MM.1S (cell line): Measurements from ENCODE around the gene NRP2.

Experiments used
- DNase-seq: peaks from one replicate; pipeline ENCODE4 v3.0.0-alpha.2; 2015
- H2AFZ ChIP-seq: fragments of 300-600 bp; sonication (generic); 2 replicates; pipeline ENCODE4 v1.6.0; 2016; ENCODE audit warnings: antibody characterized with exemption, low read length
- H3F3A ChIP-seq: fragments of 300-600 bp; sonication (generic); 2 replicates; pipeline ENCODE4 v1.6.1; 2016; ENCODE audit warnings: mild to moderate bottlenecking, antibody characterized with exemption, low read length, moderate library complexity, mixed read lengths; ENCODE audit not compliant: insufficient read depth
- H3K27ac ChIP-seq: fragments of 300-600 bp; sonication (generic); 2 replicates; pipeline ENCODE4 v1.5.1; 2016; ENCODE audit warnings: mild to moderate bottlenecking, low read length
- H3K27me3 ChIP-seq: fragments of 300-600 bp; sonication (generic); replicated peaks from 2 replicates; pipeline ENCODE4 v1.6.0; 2016; ENCODE audit warnings: low read length; ENCODE audit not compliant: insufficient read depth
- H3K36me3 ChIP-seq: fragments of 300-600 bp; sonication (generic); replicated peaks from 2 replicates; pipeline ENCODE4 v1.6.1; 2016; ENCODE audit warnings: mild to moderate bottlenecking, low read length, mixed read lengths; ENCODE audit not compliant: insufficient read depth
- H3K4me1 ChIP-seq: fragments of 300-600 bp; sonication (generic); 2 replicates; pipeline ENCODE4 v1.6.1; 2016; ENCODE audit warnings: low read length, mixed read lengths
- H3K4me2 ChIP-seq: fragments of 300-600 bp; sonication (generic); 2 replicates; pipeline ENCODE4 v1.6.0; 2016; ENCODE audit warnings: low read depth, low read length
- H3K4me3 ChIP-seq: fragments of 300-600 bp; sonication (generic); 2 replicates; pipeline ENCODE4 v1.5.1; 2016; ENCODE audit warnings: low read length, mixed read lengths
- H3K79me2 ChIP-seq: fragments of 300-600 bp; sonication (generic); 2 replicates; pipeline ENCODE4 v1.6.1; 2016; ENCODE audit warnings: mixed run types, low read length, mixed read lengths
- H3K9ac ChIP-seq: fragments of 300-600 bp; sonication (generic); 2 replicates; pipeline ENCODE4 v1.6.1; 2016; ENCODE audit warnings: low read length, mixed read lengths
- H3K9me2 ChIP-seq: fragments of 300-600 bp; sonication (generic); replicated peaks from 2 replicates; pipeline ENCODE4 v1.6.1; 2016; ENCODE audit warnings: mild to moderate bottlenecking, low read length, mixed read lengths; ENCODE audit not compliant: insufficient read depth
- H3K9me3 ChIP-seq: fragments of 300-600 bp; sonication (generic); replicated peaks from 2 replicates; pipeline ENCODE4 v1.6.1; 2016; ENCODE audit warnings: mild to moderate bottlenecking, low read length, mixed read lengths; ENCODE audit not compliant: insufficient read depth
- H4K20me1 ChIP-seq: fragments of 300-600 bp; sonication (generic); 2 replicates; pipeline ENCODE4 v1.6.1; 2016; ENCODE audit warnings: mild to moderate bottlenecking, low read length, moderate library complexity, mixed read lengths; ENCODE audit not compliant: insufficient read depth
- CTCF ChIP-seq: fragments of 300-600 bp; sonication (generic); IDR thresholded peaks from 2 replicates; pipeline ENCODE4 v1.5.1; 2016; ENCODE audit warnings: antibody characterized with exemption, low read length, mixed read lengths
- EZH2 ChIP-seq: fragments of 300-600 bp; sonication (generic); optimal IDR thresholded peaks from 2 replicates; pipeline ENCODE3; 2017; ENCODE audit warnings: low read depth, mild to moderate bottlenecking, antibody characterized with exemption, low read length, mixed read lengths
- EZH2phosphoT487 ChIP-seq: fragments of 300-600 bp; sonication (generic); IDR thresholded peaks from 2 replicates; pipeline ENCODE4 v1.6.1; 2018; ENCODE audit warnings: antibody characterized with exemption, low read length

Gene NRP2

GRCh38 chr2:205637320-205637602 is 45.0 kb upstream of the NRP2 start:
- H3K9ac ChIP-seq: no peak overlapping the region
- no peaks in the 10 kb centered on the region for H3F3A ChIP-seq
- no peaks in the 10 kb centered on the region for H3K9me2 ChIP-seq
- no peaks in the 10 kb centered on the region for H3K36me3 ChIP-seq
- no peak for DNase-seq
- no peaks in the 10 kb centered on the region for H3K27me3 ChIP-seq
- no peaks in the 10 kb centered on the region for H3K4me1 ChIP-seq
- H4K20me1 ChIP-seq: no peaks in the 10 kb centered on the region
- TF ChIP-seq CTCF (no peak), EZH2phosphoT487 (no peak)
- H2AFZ ChIP-seq: no peak overlapping the region
- no peaks in the 10 kb centered on the region for H3K79me2 ChIP-seq
- no peaks in the 10 kb centered on the region for H3K9me3 ChIP-seq
- H3K4me2 ChIP-seq: no peak overlapping the region
- no peak overlapping the region for H3K4me3 ChIP-seq
- no peak overlapping the region for H3K27ac ChIP-seq

- H3K36me3 ChIP-seq: no peaks in the 10 kb centered on the region
- no peak for TF ChIP-seq EZH2
- TF ChIP-seq EZH2phosphoT487: no peak
- TF ChIP-seq CTCF: no peak
- H3K4me2 ChIP-seq: no peak overlapping the region
- no peaks in the 10 kb centered on the region for H3K27me3 ChIP-seq
- H4K20me1 ChIP-seq: no peaks in the 10 kb centered on the region
- H3F3A ChIP-seq: no peaks in the 10 kb centered on the region
- H3K79me2 ChIP-seq: no peaks in the 10 kb centered on the region
- H3K9ac ChIP-seq: no peak overlapping the region
- H3K9me3 ChIP-seq: no peaks in the 10 kb centered on the region
- no peak for DNase-seq
- no peaks in the 10 kb centered on the region for H3K4me1 ChIP-seq
- H3K4me3 ChIP-seq: no peak overlapping the region
- no peak overlapping the region for H3K27ac ChIP-seq
- H3K9me2 ChIP-seq: no peaks in the 10 kb centered on the region
- no peak overlapping the region for H2AFZ ChIP-seq
These were observed 44.4 kb upstream of the NRP2 start for GRCh38 chr2:205637779-205638503.

- DNase-seq: no peak
- no peak for TF ChIP-seq EZH2
- no peak for TF ChIP-seq CTCF
- no peak for TF ChIP-seq EZH2phosphoT487
- H3K9me3 ChIP-seq: no peaks in the 10 kb centered on the region
- H3K4me1 ChIP-seq: no peaks in the 10 kb centered on the region
- no peaks in the 10 kb centered on the region for H3K27me3 ChIP-seq
- no peaks in the 10 kb centered on the region for H3K36me3 ChIP-seq
- no peak overlapping the region for H3K4me3 ChIP-seq
- H2AFZ ChIP-seq: no peak overlapping the region
- no peak overlapping the region for H3K27ac ChIP-seq
- H3K9ac ChIP-seq: no peak overlapping the region
- no peak overlapping the region for H3K4me2 ChIP-seq
- H3F3A ChIP-seq: no peaks in the 10 kb centered on the region
- H3K9me2 ChIP-seq: no peaks in the 10 kb centered on the region
- H4K20me1 ChIP-seq: no peaks in the 10 kb centered on the region
- H3K79me2 ChIP-seq: no peaks in the 10 kb centered on the region
These were observed 41.6 kb upstream of the NRP2 start for GRCh38 chr2:205640716-205641115.
